ENCODE data around the gene DARS1.

Gene DARS1

GRCh38 chr2:135942936-135943688 lies 42.3 kb downstream of the DARS1 start:
- peaks cover 9% of the 10 kb centered on the region; the same call in 1 of the 2 replicates for H3F3A ChIP-seq (ENCODE audit: insufficient read depth)
- H3K4me3 ChIP-seq (ENCODE audit: insufficient read depth, low read length, poor library complexity, severe bottlenecking): no peak overlapping the region
- no peaks in the 10 kb centered on the region for H3K9me2 ChIP-seq (replicated peaks; ENCODE audit: insufficient read depth, low read length)
- peaks cover 23% of the 10 kb centered on the region for H3K36me3 ChIP-seq (ENCODE audit: low read length)
- 0 out of 2 replicates have a peak, but pooled peaks cover 6% of the 10 kb centered on the region for H4K20me1 ChIP-seq (ENCODE audit: low read depth, low read length)
- no peak overlapping the region for H3K4me2 ChIP-seq (ENCODE audit: low read depth, low read length, poor library complexity, severe bottlenecking)
- no peaks in the 10 kb centered on the region for H3K9me3 ChIP-seq (ENCODE audit: insufficient read depth, low read length)
- no peak overlapping the region for H2AFZ ChIP-seq (ENCODE audit: low read depth, low read length, severe bottlenecking)
- H3K27ac ChIP-seq (ENCODE audit: low read depth, low read length): no peak overlapping the region
- H3K79me2 ChIP-seq (ENCODE audit: insufficient read depth, low read length): peaks cover 55% of the 10 kb centered on the region
- TF ChIP-seq CTCF (IDR thresholded peaks at IDR 0.05; ENCODE audit: insufficient read depth, low read length, poor library complexity, severe bottlenecking): no peak
- TF ChIP-seq EZH2phosphoT487 (conservative IDR thresholded peaks at IDR 0.05; ENCODE audit: low read length): no peak
- H3K9ac ChIP-seq (ENCODE audit: low read length): no peak overlapping the region
- no peaks in the 10 kb centered on the region for H3K27me3 ChIP-seq (ENCODE audit: low read length)

- Histone ChIP-seq H3K4me3 (ENCODE audit: insufficient read depth, low read length, poor library complexity, severe bottlenecking) (no peak overlapping the region), H3K9me3 (ENCODE audit: insufficient read depth, low read length) (no peaks in the 10 kb centered on the region), H3K4me2 (ENCODE audit: low read depth, low read length, poor library complexity, severe bottlenecking) (peak overlapping the region; percentile 9), H3F3A (ENCODE audit: insufficient read depth) (peaks cover 12% of the 10 kb centered on the region; the same call in 1 of the 2 replicates), H3K36me3 (ENCODE audit: low read length) (peaks cover 27% of the 10 kb centered on the region), H3K9ac (ENCODE audit: low read length) (no peak overlapping the region), H3K27ac (ENCODE audit: low read depth, low read length) (peak overlapping the region; percentile 56), H3K79me2 (ENCODE audit: insufficient read depth, low read length) (peaks cover 36% of the 10 kb centered on the region; the same call in 1 of the 2 replicates), H3K27me3 (ENCODE audit: low read length) (no peaks in the 10 kb centered on the region), H4K20me1 (ENCODE audit: low read depth, low read length) (no peaks in the 10 kb centered on the region), H2AFZ (ENCODE audit: low read depth, low read length, severe bottlenecking) (no peak overlapping the region), H3K9me2 (replicated peaks; ENCODE audit: insufficient read depth, low read length) (no peaks in the 10 kb centered on the region)
- no peak for TF ChIP-seq EZH2phosphoT487 (conservative IDR thresholded peaks at IDR 0.05; ENCODE audit: low read length)
- no peak for TF ChIP-seq CTCF (IDR thresholded peaks at IDR 0.05; ENCODE audit: insufficient read depth, low read length, poor library complexity, severe bottlenecking)
These were observed 48.9 kb downstream of the DARS1 start for GRCh38 chr2:135936524-135936923.

- no peak overlapping the region for H3K9ac ChIP-seq (ENCODE audit: low read length)
- peaks cover 12% of the 10 kb centered on the region; the same call in 1 of the 2 replicates for H3F3A ChIP-seq (ENCODE audit: insufficient read depth)
- H4K20me1 ChIP-seq (ENCODE audit: low read depth, low read length): no peaks in the 10 kb centered on the region
- H3K36me3 ChIP-seq (ENCODE audit: low read length): peaks cover 32% of the 10 kb centered on the region
- H2AFZ ChIP-seq (ENCODE audit: low read depth, low read length, severe bottlenecking): no peak overlapping the region
- H3K9me2 ChIP-seq (replicated peaks; ENCODE audit: insufficient read depth, low read length): no peaks in the 10 kb centered on the region
- TF ChIP-seq CTCF (IDR thresholded peaks at IDR 0.05; ENCODE audit: insufficient read depth, low read length, poor library complexity, severe bottlenecking): no peak
- no peak for TF ChIP-seq EZH2phosphoT487 (conservative IDR thresholded peaks at IDR 0.05; ENCODE audit: low read length)
- no peak overlapping the region for H3K4me2 ChIP-seq (ENCODE audit: low read depth, low read length, poor library complexity, severe bottlenecking)
- peak overlapping the region; percentile 56; the same call in 1 of the 2 replicates for H3K27ac ChIP-seq (ENCODE audit: low read depth, low read length)
- no peaks in the 10 kb centered on the region for H3K27me3 ChIP-seq (ENCODE audit: low read length)
- peaks cover 36% of the 10 kb centered on the region; the same call in 1 of the 2 replicates for H3K79me2 ChIP-seq (ENCODE audit: insufficient read depth, low read length)
- H3K9me3 ChIP-seq (ENCODE audit: insufficient read depth, low read length): no peaks in the 10 kb centered on the region
- no peak overlapping the region for H3K4me3 ChIP-seq (ENCODE audit: insufficient read depth, low read length, poor library complexity, severe bottlenecking)
These were observed 49.5 kb downstream of the DARS1 start for GRCh38 chr2:135935914-135936313.

Measured in SU-DHL-6 (cell line).